22Rv1 (cell line): ENCODE data around the gene AR.

Experiments
- ZFX ChIP-seq: fragments of 450-650 bp; IDR thresholded peaks from 2 replicates; pipeline ENCODE4 v1.6.1; 2017; ENCODE audit warnings: antibody characterized with exemption, borderline replicate concordance
- TF ChIP-seq, protein P1 (sequence below): fragments of 450-650 bp; IDR thresholded peaks from 2 replicates; pipeline ENCODE4 v1.5.1; 2017; ENCODE audit warnings: mild to moderate bottlenecking

DNA sequence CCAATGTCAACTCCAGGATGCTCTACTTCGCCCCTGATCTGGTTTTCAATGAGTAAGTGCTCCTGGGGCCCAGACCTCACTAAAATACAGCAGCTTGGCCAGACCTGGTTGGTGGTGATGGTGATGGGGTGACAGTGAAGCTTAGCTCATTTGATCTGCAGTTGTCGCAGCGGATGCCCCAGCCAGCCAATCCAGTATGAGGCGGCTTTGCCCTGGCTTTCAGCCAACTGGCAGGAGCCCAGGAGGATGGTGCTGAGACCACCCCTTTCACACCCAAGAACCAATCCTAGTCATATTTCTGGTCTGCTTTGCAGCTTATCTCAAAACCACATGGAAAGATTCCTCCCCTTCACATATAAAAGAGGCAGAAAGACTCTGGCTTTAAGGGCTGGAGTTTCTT is 173.8 kb downstream of the AR start:
- TF ChIP-seq, protein P1, sequence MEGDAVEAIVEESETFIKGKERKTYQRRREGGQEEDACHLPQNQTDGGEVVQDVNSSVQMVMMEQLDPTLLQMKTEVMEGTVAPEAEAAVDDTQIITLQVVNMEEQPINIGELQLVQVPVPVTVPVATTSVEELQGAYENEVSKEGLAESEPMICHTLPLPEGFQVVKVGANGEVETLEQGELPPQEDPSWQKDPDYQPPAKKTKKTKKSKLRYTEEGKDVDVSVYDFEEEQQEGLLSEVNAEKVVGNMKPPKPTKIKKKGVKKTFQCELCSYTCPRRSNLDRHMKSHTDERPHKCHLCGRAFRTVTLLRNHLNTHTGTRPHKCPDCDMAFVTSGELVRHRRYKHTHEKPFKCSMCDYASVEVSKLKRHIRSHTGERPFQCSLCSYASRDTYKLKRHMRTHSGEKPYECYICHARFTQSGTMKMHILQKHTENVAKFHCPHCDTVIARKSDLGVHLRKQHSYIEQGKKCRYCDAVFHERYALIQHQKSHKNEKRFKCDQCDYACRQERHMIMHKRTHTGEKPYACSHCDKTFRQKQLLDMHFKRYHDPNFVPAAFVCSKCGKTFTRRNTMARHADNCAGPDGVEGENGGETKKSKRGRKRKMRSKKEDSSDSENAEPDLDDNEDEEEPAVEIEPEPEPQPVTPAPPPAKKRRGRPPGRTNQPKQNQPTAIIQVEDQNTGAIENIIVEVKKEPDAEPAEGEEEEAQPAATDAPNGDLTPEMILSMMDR: no peak
- no peak for TF ChIP-seq ZFX
